Measurements from ENCODE around the gene SOX13. TPM values are rescaled to one million over a fixed set of nuclear protein-coding genes. Genes with fewer than 3 reads are reported as not detected.

SOX13 gene
- total and polyA plus RNA-seq, 11 donors = 8.2 to 16.0 (median 12.6) TPM

DNA sequence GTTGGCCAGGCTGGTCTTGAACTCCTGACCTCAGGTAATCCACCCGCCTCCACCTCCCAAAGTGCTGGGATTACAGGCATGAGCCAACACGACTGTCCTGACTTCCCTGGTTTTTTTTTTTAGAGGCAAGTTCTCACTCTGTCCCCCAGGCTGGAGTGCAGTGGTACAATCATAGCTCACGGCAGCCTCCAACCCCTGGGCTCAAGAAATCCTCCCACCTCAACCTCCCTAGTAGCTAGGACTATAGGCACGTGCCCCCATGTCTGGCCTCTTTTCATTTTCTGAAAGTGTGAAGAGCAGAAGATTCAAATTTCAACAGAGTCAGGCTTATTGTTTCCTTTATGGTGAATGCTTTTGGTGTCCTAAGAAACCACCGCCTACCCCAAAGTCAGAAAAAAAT lies 21.7 kb upstream of the SOX13 start:
- no peak for TF ChIP-seq POLR2A (IDR thresholded peaks at IDR 0.05)
- TF ChIP-seq, protein P1, sequence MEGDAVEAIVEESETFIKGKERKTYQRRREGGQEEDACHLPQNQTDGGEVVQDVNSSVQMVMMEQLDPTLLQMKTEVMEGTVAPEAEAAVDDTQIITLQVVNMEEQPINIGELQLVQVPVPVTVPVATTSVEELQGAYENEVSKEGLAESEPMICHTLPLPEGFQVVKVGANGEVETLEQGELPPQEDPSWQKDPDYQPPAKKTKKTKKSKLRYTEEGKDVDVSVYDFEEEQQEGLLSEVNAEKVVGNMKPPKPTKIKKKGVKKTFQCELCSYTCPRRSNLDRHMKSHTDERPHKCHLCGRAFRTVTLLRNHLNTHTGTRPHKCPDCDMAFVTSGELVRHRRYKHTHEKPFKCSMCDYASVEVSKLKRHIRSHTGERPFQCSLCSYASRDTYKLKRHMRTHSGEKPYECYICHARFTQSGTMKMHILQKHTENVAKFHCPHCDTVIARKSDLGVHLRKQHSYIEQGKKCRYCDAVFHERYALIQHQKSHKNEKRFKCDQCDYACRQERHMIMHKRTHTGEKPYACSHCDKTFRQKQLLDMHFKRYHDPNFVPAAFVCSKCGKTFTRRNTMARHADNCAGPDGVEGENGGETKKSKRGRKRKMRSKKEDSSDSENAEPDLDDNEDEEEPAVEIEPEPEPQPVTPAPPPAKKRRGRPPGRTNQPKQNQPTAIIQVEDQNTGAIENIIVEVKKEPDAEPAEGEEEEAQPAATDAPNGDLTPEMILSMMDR (IDR thresholded peaks at IDR 0.05) = no peak
- Histone ChIP-seq H3K36me3 (no peaks in the 10 kb centered on the region), H3K27me3 (no peaks in the 10 kb centered on the region), H3K9me3 (no peaks in the 10 kb centered on the region), H3K4me3 (no peak overlapping the region), H3K27ac (no peak overlapping the region), H3K4me1 (no peaks in the 10 kb centered on the region)
- no peak for DNase-seq
- intact Hi-C loops (cut with DNase I) = no loop called here
- WGBS, 4 donors = 80 to 83% (median 81%) methylated on average over 5 of the region's 5 CpGs
- no peak for ATAC-seq

DNA sequence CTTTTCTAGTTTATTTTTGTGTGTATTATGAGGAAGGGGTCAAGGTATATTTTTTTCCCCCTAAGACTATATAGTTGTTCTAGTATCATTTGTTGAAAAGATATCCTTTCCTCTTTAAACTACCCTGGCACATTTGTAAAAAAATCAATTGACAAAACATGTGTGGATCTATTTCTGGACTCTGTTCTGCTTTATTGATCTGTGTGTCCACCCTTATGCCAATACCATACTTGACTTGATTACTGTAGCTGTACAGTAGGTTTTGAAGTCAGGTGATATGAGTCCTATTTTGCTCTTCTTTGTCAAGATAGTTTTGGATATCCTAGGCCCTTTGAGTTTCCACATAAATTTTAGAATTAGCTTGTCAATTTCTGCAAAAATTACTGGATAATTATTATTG lies 21.2 kb upstream of the SOX13 start:
- Histone ChIP-seq H3K27ac (no peak overlapping the region), H3K4me1 (no peaks in the 10 kb centered on the region), H3K27me3 (no peaks in the 10 kb centered on the region), H3K9me3 (no peaks in the 10 kb centered on the region), H3K36me3 (no peaks in the 10 kb centered on the region), H3K4me3 (no peak overlapping the region)
- intact Hi-C loops (cut with DNase I) = no loop called here
- DNase-seq (no peak), ATAC-seq (no peak)
- TF ChIP-seq POLR2A (IDR thresholded peaks at IDR 0.05) = no peak
- TF ChIP-seq, protein P1 (IDR thresholded peaks at IDR 0.05) = no peak

DNA sequence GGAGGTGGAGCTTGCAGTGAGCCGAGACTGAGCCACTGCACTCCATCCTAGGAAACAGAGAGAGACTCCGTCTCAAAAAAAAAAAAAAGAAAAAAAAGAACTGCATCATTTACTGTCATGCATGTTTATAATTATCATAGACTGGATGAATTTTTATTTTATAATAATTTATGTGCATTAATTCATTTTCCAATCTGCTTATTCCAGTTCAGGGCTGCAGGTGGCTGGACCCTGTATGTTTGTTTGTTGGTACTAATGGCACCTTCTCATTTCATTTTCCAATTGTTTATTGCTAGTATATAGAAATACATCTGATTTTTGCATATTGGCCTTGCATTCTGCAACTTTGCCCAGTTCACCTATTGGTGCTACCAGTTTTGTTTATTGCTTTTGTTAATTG lies 19.0 kb upstream of the SOX13 start:
- intact Hi-C loops (cut with DNase I) = no loop called here
- no peak for ATAC-seq
- WGBS, 4 donors = 89 to 97% (median 93%) methylated on average over 2 of the region's 2 CpGs

DNA sequence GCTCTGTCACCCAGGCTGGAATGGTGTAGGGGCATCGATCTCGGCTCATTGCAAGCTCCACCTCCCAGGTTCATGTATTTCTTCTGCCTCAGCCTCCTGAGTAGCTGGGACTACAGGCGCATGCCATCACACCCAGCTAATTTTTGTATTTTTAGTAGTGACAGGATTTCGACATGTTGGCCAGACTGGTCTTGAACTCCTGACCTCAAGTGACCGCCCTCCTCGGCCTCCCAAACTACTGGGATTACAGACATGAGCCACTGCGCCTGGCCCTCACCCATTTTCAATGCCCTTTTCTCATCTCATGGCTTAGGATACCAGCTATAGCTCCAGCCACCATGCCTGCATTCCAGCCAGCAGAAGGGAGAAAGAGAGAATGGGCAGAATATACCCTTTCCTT lies 12.9 kb upstream of the SOX13 start:
- Histone ChIP-seq H3K27me3 (no peaks in the 10 kb centered on the region), H3K27ac (no peak overlapping the region), H3K36me3 (no peaks in the 10 kb centered on the region), H3K4me1 (peaks cover 0 to 6% (median 0%) of the 10 kb centered on the region in 12 donors), H3K4me3 (no peak overlapping the region), H3K9me3 (no peaks in the 10 kb centered on the region)
- TF ChIP-seq POLR2A (IDR thresholded peaks at IDR 0.05) = no peak
- TF ChIP-seq, protein P1 (IDR thresholded peaks at IDR 0.05) = no peak
- 88 to 94% (median 91%) methylated on average over 7 of the region's 7 CpGs for WGBS, 4 donors
- no peak for DNase-seq
- intact Hi-C loops (cut with DNase I) = no loop called here
- no peak for ATAC-seq

More for the DNA sequence above, 19.0 kb upstream of the SOX13 start:
- TF ChIP-seq POLR2A (IDR thresholded peaks at IDR 0.05) = no peak
- no peaks in the 10 kb centered on the region for H3K9me3 ChIP-seq
- H3K27ac ChIP-seq = no peak overlapping the region
- no peaks in the 10 kb centered on the region for H3K27me3 ChIP-seq
- DNase-seq = no peak
- no peaks in the 10 kb centered on the region for H3K36me3 ChIP-seq
- H3K4me3 ChIP-seq = no peak overlapping the region
- no peaks in the 10 kb centered on the region for H3K4me1 ChIP-seq

DNA sequence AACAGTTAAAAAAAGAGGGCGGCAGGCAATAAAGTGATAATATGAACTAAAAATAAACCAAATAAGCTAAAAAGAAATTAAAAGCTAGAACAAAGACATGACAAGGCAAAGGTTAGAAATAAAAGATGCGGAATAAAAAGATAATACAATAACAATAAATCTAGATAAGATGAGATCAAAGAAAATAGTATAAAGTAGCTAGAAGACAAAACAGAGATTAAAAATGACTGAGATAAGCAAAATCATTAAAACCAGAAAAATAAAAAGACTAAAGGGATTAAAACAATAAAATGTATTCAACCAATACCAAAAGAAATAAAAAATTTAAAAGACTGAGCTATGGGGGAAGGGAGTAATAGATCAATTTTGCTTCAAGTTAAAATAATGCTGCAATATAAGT lies 10.8 kb upstream of the SOX13 start:
- intact Hi-C loops (cut with DNase I) = no loop called here
- DNase-seq (no peak), ATAC-seq (no peak)
- no peaks in the 10 kb centered on the region for H3K9me3 ChIP-seq
- H3K4me3 ChIP-seq = no peak overlapping the region
- WGBS, 4 donors = 70 to 98% (median 86%) methylated on average over 2 of the region's 2 CpGs
- peaks cover 0 to 18% (median 10%) of the 10 kb centered on the region in 12 donors for H3K4me1 ChIP-seq
- TF ChIP-seq POLR2A (IDR thresholded peaks at IDR 0.05) = no peak
- TF ChIP-seq, protein P1 (IDR thresholded peaks at IDR 0.05) = no peak
- no peaks in the 10 kb centered on the region for H3K27me3 ChIP-seq
- H3K27ac ChIP-seq = no peak overlapping the region
- no peaks in the 10 kb centered on the region for H3K36me3 ChIP-seq

All from heart left ventricle (tissue), 16 donors.